ENCODE data around the gene HOMER1.

Gene HOMER1

GRCh38 chr5:79330071-79330470 lies 183.9 kb downstream of the HOMER1 start:
- in situ Hi-C loops (cut with MboI; ENCODE audit: low sequenced_read_pairs): no loop called here

- in situ Hi-C loops (cut with MboI; ENCODE audit: low sequenced_read_pairs): no loop called here
Measured at GRCh38 chr5:79329453-79329852, 184.5 kb downstream of the HOMER1 start.
